ENCODE results near the gene CD274.

DNA sequence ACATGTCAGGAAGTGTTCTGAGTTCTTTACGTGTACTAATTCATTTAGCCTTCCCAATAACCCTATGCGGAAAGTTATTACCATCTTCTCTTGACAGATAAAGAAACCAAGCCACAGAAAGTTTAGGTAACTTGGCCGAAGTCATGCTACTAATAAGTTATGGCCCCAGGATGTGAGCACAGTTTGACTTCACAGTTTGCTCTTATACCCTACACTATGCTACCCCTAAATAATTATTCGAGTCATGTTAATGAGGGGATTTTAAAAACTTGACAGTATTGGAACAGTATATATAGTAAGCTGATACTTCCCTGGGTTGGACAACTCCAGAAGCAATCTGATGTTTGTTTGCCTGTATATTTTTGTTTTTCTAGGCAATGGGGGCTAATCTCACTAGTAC, 30.6 kb downstream of the CD274 start:
- TF ChIP-seq, protein P1, sequence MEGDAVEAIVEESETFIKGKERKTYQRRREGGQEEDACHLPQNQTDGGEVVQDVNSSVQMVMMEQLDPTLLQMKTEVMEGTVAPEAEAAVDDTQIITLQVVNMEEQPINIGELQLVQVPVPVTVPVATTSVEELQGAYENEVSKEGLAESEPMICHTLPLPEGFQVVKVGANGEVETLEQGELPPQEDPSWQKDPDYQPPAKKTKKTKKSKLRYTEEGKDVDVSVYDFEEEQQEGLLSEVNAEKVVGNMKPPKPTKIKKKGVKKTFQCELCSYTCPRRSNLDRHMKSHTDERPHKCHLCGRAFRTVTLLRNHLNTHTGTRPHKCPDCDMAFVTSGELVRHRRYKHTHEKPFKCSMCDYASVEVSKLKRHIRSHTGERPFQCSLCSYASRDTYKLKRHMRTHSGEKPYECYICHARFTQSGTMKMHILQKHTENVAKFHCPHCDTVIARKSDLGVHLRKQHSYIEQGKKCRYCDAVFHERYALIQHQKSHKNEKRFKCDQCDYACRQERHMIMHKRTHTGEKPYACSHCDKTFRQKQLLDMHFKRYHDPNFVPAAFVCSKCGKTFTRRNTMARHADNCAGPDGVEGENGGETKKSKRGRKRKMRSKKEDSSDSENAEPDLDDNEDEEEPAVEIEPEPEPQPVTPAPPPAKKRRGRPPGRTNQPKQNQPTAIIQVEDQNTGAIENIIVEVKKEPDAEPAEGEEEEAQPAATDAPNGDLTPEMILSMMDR (IDR thresholded peaks at IDR 0.05 in 2 of 3, conservative IDR thresholded peaks at IDR 0.05 in 1 of 3; ENCODE audit: control insufficient read depth in 2 of 3, extremely low read depth in 1 of 3, insufficient read depth in 1 of 3, low read depth in 3 of 3, low read length in 3 of 3) = no peak
- no peak for TF ChIP-seq SUZ12 (IDR thresholded peaks at IDR 0.05; ENCODE audit: unreplicated experiment)
- TF ChIP-seq GABPA (IDR thresholded peaks at IDR 0.05; ENCODE audit: low read depth) = no peak
- no peak for TF ChIP-seq POLR2AphosphoS5 (IDR thresholded peaks at IDR 0.05; ENCODE audit: low read length)
- TF ChIP-seq, protein P2, sequence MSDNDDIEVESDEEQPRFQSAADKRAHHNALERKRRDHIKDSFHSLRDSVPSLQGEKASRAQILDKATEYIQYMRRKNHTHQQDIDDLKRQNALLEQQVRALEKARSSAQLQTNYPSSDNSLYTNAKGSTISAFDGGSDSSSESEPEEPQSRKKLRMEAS (IDR thresholded peaks at IDR 0.05; ENCODE audit: low read depth, low read length) = no peak
- no peak for TF ChIP-seq POLR2A (IDR thresholded peaks at IDR 0.05; ENCODE audit: low read depth, low read length)
- no peak for TF ChIP-seq STAT1 (conservative IDR thresholded peaks at IDR 0.05)
- TF ChIP-seq, protein P3, sequence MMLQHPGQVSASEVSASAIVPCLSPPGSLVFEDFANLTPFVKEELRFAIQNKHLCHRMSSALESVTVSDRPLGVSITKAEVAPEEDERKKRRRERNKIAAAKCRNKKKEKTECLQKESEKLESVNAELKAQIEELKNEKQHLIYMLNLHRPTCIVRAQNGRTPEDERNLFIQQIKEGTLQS (IDR thresholded peaks at IDR 0.05; ENCODE audit: borderline replicate concordance, extremely low read depth, low read depth, low read length) = no peak
- TF ChIP-seq CEBPB (IDR thresholded peaks at IDR 0.05; ENCODE audit: borderline replicate concordance in 1 of 2, low read depth in 2 of 2, low read length in 2 of 2) = no peak
- TF ChIP-seq YY1 (IDR thresholded peaks at IDR 0.05; ENCODE audit: low read depth, low read length) = no peak
- TF ChIP-seq RELA (IDR thresholded peaks at IDR 0.05; ENCODE audit: borderline replicate concordance, partially characterized antibody) = no peak
- TF ChIP-seq EED (IDR thresholded peaks at IDR 0.05; ENCODE audit: low read depth) = no peak

Data from GM12878 (cell line).